HTERT RPE-1 (cell line): ENCODE results near the gene MMP26.

ENCODE experiments used
- in situ Hi-C: fragments of 300-500 bp; cut with MboI; formaldehyde crosslinking; loops from 4 replicates; pipeline ENCODE4 v1.14.3; 2020; ENCODE audit warnings: low sequenced_read_pairs

Gene MMP26

GRCh38 chr11:4704054-4704789 is at the start of gene MMP26:
MMP26 (plus strand) TSS chr11:4704784.
- in situ Hi-C loops: no loop called here

GRCh38 chr11:4658629-4659445 is 45.7 kb upstream of the MMP26 start:
- in situ Hi-C loops: no loop called here

- in situ Hi-C loops: no loop called here
Observed at GRCh38 chr11:4662876-4663275, 41.7 kb upstream of the MMP26 start.

GRCh38 chr11:4664183-4664582 is 40.4 kb upstream of the MMP26 start:
- in situ Hi-C loops: no loop called here

- in situ Hi-C loops: no loop called here
Observed at GRCh38 chr11:4664786-4665185, 39.8 kb upstream of the MMP26 start.

GRCh38 chr11:4665424-4665823 is 39.2 kb upstream of the MMP26 start:
- in situ Hi-C loops: no loop called here

- in situ Hi-C loops: no loop called here
Observed at GRCh38 chr11:4671741-4672140, 32.8 kb upstream of the MMP26 start.

- in situ Hi-C loops: no loop called here
Observed at GRCh38 chr11:4672470-4672869, 32.1 kb upstream of the MMP26 start.

- in situ Hi-C loops: no loop called here
Observed at GRCh38 chr11:4673781-4674180, 30.8 kb upstream of the MMP26 start.

GRCh38 chr11:4677948-4678347 is 26.6 kb upstream of the MMP26 start:
- in situ Hi-C loops: no loop called here

- in situ Hi-C loops: no loop called here
Observed at GRCh38 chr11:4680341-4680740, 24.2 kb upstream of the MMP26 start.

- in situ Hi-C loops: no loop called here
Observed at GRCh38 chr11:4682623-4683419, 21.8 kb upstream of the MMP26 start.

GRCh38 chr11:4684631-4685285 is 19.8 kb upstream of the MMP26 start:
- in situ Hi-C loops: no loop called here

- in situ Hi-C loops: no loop called here
Observed at GRCh38 chr11:4695442-4695841, 9.1 kb upstream of the MMP26 start.

GRCh38 chr11:4697585-4697984 is 7.0 kb upstream of the MMP26 start, which contains the start of gene OR51E2:
OR51E2 (minus strand) TSS chr11:4697853; CDS start chr11:4682711, 15,142 bp downstream.
- in situ Hi-C loops: no loop called here

GRCh38 chr11:4699697-4700435 is 4.7 kb upstream of the MMP26 start:
- in situ Hi-C loops: no loop called here

- in situ Hi-C loops: no loop called here
Observed at GRCh38 chr11:4700436-4700820, 4.2 kb upstream of the MMP26 start.

GRCh38 chr11:4704790-4705334 is 278 bp downstream of the MMP26 start:
- in situ Hi-C loops: no loop called here

GRCh38 chr11:4713241-4713640 is 8.7 kb downstream of the MMP26 start:
- in situ Hi-C loops: no loop called here

- in situ Hi-C loops: no loop called here
Observed at GRCh38 chr11:4714300-4714699, 9.7 kb downstream of the MMP26 start.
